ENCODE data around the gene STAT2.
"Not testable (repeated sequence)": the region's sequence is repeated elsewhere in the genome, so short reads cannot be mapped to it uniquely, and the experiment has no call there.

STAT2 gene

GRCh38 chr12:56324206-56324605, 35.7 kb downstream of the STAT2 start:
- no peak for DNase-seq

GRCh38 chr12:56321610-56322009, 38.3 kb downstream of the STAT2 start:
- not testable (repeated sequence) for DNase-seq

DNA sequence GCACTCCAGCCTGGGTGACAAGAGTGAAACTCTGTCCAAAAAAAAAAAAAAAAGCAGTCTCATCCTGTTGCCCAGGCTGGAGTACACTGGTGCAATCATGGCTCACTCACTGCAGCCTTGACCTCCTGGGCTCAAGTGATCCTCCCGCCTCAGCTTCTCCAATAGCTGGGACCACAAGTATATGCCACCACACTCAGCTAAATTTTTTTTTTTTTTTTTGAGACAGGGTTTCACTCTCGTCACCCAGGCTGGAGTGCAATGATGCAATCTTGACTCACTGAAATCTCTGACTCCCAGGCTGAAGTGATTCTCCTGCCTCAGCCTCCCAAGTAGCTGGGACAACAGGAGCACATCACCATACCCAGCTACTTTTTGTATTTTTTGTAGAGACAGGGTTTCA, 38.9 kb downstream of the STAT2 start:
- DNase-seq: no peak

- DNase-seq: no peak
Measured at GRCh38 chr12:56317675-56318074, 42.2 kb downstream of the STAT2 start.

DNA sequence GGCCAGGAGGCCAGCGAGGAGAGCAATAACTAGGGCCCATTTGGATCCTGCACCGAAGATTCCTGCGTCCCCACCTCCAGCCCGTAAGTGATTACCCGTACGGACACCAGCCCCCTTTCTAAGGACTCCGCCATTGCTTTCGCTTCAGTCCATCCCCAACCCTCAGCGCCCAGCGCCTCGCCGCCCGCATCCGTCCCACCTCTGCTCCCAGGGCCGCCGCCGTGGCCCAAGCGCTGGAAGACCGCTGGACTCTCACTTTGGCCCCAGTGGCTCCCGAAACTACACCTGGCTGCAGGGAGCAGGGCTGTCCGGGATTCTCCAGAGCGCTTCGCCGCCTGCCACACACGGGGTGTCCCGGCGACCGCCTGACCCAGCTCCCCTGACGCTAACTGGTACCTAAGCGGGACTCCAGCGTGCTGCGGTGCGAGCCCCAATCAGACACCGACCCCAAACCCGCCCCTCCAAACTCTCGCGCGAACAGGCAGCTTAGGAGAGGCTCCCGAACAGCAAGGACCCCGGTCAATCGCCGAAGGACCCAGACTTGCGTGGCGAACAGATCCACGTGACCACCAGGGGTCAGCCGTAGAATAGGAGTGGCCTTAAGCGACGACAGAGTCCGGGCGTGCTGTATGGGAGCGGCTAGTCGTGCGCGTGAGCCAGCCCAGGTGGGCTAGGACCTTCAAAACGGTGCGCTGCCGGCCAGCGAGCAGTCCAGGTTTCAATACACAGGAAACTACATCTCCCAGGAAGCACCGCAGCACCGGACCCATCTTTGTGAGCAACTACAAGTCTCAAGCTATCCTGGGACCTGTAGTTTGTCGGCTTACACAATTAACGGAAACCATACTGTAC, 44.1 kb downstream of the STAT2 start, which contains the start of gene CNPY2:
CNPY2 (minus strand) TSS at position 367 of the 852 bp plus-strand sequence. CDS start 771 bp downstream, outside the sequence.
- peak; percentile 98 for DNase-seq

DNA sequence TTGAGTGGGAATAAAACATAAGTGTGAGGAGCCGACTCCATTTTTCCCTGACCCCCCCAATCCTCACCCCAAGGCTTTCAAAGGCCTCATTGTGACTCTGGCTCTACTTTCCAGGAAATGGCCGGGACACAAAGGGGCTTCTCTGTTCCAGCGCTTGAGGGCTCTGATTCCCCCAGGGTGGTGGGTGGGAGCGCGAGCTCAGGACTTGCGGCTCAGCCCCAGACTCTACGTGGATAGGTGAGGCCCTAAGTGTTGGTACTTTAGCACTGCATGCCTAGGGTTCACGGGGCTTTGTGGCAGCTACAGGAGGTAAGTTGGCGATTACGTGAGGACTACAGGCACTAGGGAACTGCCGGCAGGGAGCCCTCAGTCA, 44.7 kb downstream of the STAT2 start:
- DNase-seq: no peak

DNA sequence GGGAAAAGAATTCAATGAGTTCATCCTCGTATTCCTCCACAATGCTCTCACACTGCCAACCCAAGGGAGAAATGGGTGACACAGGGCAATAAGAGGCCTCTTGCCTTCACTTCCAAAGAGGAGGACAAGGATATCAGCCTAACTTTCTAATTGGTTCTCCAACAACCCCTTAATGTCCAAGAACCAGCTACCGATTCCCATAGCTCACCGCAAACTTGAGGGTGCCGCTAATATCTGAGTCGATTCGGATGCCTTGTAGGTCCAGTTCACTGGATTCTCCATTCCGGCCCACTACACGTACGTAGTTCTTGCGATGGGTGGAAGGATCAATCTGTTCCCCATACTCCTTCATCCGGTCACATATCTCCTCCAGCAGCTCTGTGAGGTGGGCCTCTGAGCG, 48.9 kb downstream of the STAT2 start:
- no peak for DNase-seq

DNA sequence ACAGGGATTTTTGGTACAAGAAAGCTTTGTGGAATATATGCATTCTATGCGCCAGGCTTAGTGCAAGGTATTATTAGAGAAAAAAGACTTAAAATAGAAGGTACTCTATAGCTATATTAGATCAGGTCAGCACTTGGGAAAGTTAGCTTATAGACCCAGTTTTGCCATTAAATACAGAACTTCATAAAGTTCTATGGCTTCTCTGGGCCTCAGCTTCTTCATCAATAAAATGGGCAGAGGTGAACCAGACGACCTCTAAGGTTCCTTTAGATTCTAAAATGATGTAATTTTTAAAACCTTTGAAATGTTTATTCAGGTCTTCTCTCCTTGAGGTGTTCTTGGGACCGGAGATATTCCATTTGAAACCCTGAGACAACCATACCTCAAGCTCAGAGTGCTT, 51.2 kb downstream of the STAT2 start:
- no peak for DNase-seq

GRCh38 chr12:56307221-56307965, 52.5 kb downstream of the STAT2 start:
- DNase-seq: no peak

DNA sequence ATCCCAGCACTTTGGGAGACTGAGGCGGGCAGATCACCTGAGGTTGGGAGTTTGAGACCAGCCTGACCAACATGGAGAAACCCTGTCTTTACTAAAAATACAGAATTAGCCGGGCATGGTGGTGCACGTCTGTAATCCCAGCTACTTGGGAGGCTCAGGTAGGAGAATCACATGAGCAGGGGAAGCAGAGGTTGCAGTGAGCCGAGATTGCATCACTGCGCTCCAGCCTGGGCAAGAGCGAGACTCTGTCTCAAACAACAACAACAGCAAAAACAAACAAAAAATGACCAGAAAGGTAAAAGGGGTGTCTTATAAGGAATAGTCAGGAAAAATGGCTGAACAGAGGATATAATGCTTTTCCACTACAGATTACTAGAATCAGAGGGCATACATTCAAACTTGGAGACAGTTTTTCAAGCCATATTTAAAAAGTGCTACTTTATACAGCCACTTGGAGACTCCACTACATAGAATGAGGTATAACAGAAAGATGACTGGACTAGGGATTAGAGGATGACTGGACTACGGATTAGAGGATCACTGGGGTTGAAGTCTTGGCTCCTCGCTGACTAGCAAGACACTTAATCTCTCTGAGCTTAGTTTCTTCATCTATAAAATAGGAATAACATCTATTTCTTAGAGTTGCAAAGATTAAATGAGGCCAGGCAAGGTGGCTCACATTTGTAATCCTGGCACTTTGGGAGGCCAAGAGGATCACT, 54.9 kb downstream of the STAT2 start:
- no peak for DNase-seq

DNA sequence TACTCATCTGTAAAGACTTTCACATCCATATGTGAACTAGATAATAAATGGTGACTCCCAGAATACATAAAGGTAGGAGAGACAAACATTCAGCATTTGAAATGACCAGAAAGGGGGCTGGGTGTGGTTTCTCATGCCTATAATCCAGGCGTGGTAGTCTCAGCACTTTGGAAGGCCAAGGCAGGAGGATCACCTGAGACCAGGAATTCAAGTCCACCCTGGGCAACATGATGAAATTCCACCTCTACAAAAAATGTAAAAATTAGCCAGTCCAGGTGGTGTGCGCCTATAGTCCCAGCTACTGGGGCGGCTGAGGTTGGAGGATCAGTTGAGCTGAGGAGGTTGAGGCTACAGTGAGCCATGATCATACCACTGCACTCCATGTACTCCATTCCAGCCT, 55.6 kb downstream of the STAT2 start:
- DNase-seq: no peak

GRCh38 chr12:56300644-56301464, 59.1 kb downstream of the STAT2 start:
- DNase-seq: no peak

DNA sequence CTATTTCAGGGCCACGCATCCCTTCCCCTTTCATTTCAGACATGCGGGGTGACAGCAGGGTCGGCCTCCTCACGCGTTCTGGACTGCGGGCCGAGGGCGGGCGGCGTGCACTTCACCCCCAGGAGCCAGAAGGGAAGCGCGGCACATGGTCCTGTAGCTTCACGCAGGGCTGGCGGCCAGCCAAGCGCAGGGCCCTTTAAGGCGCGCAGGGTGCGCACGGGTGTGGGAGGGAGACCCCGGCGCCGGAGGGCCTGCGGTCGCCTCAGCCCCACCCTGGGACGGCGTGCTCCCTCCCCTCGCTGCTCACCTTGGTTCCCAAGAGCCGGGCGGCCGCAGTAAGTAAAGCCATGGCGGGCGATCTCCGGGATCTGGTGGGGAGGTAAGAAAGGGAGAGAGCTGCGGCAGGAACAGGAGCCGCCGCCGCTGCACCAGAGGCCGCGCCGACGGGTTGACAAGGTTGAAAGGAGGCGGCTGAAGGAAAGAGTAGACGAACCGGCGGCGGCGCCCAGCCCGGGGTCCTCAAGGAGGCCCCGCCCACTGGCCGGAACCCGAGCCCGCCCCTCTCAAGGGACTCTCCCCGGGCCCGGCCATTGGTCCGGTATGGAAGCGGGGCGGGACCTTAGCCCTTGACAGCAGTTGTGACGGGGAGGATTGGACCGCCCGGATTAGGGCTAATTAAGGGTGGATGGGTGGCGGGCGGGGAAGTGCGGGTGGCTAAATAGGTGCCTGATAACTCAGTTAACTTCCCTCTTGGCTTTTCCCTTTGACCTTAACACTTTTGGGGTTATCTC, 59.9 kb downstream of the STAT2 start, which contains the start of gene CS:
CS (minus strand) TSS at position 478 of the 791 bp plus-strand sequence; CDS start at position 349, 129 bp downstream.
- DNase-seq: peak; percentile 98

- peak; percentile 39 for DNase-seq
Measured at GRCh38 chr12:56299308-56299852, 60.5 kb downstream of the STAT2 start.

GRCh38 chr12:56298828-56299227, 61.1 kb downstream of the STAT2 start:
- no peak for DNase-seq

GRCh38 chr12:56297400-56297799, 62.5 kb downstream of the STAT2 start:
- DNase-seq: no peak

GRCh38 chr12:56296295-56296694, 63.6 kb downstream of the STAT2 start:
- DNase-seq: no peak

DNA sequence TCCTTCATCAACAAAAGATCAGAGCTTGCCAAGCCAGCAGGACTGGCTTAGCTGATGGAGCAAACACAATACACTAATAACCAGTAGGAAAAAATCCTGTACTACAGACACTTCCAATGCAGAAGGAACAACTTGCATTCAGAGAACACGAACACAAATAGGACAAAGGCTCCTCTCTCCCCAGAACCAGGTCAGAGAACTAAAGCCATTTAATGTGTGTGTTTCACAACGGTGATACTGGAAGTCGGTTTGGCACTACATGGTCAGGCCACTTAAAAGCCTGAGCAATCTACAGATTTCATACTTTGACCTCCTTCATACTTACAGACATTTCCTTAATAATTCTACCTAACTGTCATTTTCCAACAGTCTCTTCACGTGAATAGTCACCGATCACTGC, 66.1 kb downstream of the STAT2 start:
- DNase-seq: no peak
